ENCODE data around the gene PPP1R1C.

The PPP1R1C gene

DNA sequence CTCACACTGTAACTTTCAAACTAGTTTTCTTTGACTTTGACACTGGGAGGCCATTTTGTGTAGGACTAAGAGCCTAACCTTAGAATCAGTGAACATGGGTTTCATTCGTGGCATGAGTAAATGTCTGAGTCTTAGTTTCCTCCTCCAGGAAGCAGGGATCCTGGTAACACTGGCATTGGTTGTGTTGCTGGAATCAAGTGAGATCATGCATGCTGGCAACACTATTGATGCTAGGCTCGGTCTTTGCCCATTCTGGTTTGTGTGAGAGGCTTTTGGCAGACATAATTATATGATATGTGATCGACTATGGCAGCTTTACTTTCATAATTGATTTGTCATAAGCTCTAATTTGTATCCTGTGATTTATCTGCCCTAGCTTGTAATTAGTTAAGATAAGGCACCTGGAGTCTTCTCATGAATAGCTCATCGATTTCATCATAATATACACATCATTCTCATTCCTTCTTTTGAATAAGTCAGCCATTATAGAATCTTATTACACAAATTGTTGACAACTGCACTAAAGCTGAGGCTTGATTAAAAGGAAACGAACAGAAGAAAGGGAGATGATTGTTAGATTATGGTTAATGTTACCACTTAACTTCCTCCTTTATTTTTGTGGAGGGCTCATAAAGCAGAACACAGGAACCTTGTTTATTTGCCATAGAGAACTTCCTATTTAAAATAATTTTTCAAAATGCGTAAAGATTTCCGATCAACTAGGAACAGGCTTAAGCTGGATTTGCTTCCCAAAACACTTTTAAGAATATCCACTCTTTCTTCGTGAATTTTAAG, 12.6 kb downstream of the PPP1R1C start:
- no peak overlapping the region for H3K4me3 ChIP-seq (ENCODE audit: low read depth, low read length)
- TF ChIP-seq, protein P1, sequence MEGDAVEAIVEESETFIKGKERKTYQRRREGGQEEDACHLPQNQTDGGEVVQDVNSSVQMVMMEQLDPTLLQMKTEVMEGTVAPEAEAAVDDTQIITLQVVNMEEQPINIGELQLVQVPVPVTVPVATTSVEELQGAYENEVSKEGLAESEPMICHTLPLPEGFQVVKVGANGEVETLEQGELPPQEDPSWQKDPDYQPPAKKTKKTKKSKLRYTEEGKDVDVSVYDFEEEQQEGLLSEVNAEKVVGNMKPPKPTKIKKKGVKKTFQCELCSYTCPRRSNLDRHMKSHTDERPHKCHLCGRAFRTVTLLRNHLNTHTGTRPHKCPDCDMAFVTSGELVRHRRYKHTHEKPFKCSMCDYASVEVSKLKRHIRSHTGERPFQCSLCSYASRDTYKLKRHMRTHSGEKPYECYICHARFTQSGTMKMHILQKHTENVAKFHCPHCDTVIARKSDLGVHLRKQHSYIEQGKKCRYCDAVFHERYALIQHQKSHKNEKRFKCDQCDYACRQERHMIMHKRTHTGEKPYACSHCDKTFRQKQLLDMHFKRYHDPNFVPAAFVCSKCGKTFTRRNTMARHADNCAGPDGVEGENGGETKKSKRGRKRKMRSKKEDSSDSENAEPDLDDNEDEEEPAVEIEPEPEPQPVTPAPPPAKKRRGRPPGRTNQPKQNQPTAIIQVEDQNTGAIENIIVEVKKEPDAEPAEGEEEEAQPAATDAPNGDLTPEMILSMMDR (IDR thresholded peaks at IDR 0.05; ENCODE audit: control insufficient read depth, extremely low read depth, insufficient read depth), result no peak
- DNase-seq (ENCODE audit: low read depth), result no peak

DNA sequence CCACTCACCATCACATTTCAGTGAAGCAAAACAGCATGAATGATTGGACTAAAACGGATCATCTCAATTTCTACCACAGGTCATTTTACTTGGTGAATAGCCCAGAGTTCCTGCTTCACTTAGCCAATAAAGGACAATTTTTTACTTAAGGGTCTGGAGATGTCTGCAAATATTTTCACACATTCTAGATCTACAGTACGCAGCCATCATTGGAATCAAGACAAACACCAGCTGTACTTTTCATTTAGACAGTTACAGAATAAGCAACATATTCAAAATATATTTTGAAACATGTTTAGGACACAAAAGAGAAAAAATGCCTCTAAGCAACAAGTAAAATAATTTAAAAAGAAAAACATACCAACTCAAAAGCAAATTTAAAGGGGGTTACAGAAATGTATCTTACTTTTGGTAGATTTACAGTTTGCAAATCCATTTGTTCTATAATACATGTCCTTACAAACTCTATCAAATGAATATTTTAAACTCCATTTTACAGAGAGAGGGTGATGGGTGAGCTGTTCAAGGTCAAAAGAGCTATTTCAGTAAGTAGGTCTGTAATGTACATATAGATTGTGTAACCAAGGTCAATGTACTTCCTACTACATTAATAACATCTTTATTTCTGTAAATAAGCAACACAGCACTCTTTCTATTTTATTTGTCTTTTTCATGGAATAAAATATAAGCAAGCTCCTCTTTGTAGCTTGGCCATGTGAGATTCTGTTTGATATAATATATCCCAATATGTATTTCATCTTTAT, 13.4 kb downstream of the PPP1R1C start:
- no peak for DNase-seq (ENCODE audit: low read depth)
- TF ChIP-seq, protein P1 (IDR thresholded peaks at IDR 0.05; ENCODE audit: control insufficient read depth, extremely low read depth, insufficient read depth), result no peak
- no peak overlapping the region for H3K4me3 ChIP-seq (ENCODE audit: low read depth, low read length)

DNA sequence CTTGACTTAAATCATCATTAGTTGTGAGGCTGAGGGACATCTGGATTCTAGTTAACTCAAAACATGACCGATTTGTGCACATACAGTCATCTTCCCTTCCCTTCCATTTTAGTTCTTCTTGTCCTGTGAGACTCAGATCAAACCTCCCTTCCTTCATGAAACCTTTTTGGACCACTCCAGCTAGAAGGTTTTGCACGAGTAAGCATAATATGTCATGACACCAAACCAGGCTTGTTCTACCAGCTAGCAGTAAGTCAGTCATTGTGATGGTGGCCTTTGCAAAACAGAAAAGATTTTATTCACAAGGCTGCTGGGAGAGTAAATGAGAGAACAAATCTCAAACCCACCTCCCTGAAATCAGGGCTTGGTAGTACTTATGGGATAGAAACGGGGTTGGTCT, 14.3 kb downstream of the PPP1R1C start:
- TF ChIP-seq, protein P1 (IDR thresholded peaks at IDR 0.05; ENCODE audit: control insufficient read depth, extremely low read depth, insufficient read depth), result no peak
- H3K4me3 ChIP-seq (ENCODE audit: low read depth, low read length), result no peak overlapping the region
- DNase-seq (ENCODE audit: low read depth), result no peak

DNA sequence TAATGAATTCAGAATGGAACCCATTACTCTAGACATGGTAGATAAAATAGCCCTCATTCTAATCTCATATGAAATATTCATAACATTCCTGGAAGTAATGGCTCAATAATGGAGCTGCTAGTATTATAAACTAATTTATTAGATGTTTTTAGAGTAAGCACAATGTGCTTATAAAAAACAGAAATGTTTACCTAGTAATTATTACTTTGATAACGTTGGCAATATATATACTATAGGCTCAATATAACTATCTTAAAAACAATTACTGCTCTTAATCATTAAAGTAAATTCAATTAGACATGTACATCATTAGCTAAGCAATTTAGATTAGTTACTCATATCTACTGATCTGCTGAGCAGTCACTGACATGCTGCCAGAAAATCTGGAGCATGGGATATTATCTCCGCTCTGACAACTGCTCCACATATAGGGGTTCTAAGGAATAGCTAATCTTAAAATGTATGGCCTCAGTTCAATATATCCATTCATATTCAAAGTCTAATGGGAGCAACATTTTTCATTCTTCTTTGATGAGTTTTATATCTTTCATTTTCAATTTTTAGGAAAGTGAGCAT, 19.4 kb downstream of the PPP1R1C start:
- TF ChIP-seq, protein P1 (IDR thresholded peaks at IDR 0.05; ENCODE audit: control insufficient read depth, extremely low read depth, insufficient read depth), result no peak
- H3K4me3 ChIP-seq (ENCODE audit: low read depth, low read length), result no peak overlapping the region
- peak; percentile 23 for DNase-seq (ENCODE audit: low read depth)

DNA sequence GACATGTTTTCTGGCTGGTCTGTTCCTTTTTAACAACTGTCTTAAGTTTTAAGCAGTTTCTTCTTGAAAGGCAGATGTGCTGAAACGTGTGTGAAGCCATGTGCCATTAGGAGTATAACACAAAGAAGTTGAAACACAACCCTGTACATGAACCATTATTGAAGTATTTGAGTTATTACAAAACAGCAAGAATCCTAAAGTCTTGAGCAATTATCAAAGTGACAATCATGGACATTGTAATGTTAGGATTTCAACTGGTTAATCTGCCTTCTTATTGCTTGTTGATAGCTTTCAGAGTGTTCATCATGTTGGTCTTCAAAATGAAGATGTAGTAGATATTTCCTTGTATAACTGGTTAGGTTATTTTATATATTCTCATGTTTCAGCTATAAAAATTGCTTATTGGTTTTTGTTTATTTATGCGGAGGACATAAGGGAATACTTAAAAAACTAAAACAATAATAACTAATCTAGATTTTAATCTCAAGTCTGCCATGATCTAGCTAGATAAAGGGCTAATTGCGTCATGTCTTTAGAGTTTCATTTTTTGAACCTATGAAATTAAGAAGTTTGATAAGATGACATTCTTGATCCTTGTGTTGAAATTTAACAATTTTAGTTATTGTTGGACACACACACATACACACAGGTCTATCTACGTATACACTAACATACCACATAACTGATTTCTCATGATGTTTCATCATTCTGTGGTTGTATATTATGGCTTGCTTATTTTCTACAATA, 21.1 kb downstream of the PPP1R1C start:
- DNase-seq (ENCODE audit: low read depth), result no peak
- no peak overlapping the region for H3K4me3 ChIP-seq (ENCODE audit: low read depth, low read length)
- TF ChIP-seq, protein P1 (IDR thresholded peaks at IDR 0.05; ENCODE audit: control insufficient read depth, extremely low read depth, insufficient read depth), result no peak

DNA sequence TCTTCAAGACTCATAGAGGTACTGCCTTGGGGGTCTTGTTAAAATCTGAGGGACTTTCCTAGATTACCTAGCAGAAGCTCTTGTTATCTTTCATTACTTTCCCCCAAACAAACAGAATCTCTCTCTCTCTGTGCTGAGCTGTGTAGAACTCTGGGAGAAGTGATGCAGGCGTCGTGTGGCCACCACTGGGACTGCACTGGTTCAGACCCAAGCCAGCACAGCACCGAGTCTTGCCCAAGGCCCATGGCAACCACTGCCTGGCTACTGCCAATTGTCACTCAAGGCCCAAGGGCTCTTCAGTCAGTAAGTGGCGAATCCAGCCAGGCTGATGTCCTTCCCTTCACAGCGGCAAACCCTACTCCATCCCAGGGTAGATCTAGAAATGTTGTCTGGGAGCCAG, 28.6 kb downstream of the PPP1R1C start:
- no peak overlapping the region for H3K4me3 ChIP-seq (ENCODE audit: low read depth, low read length)
- DNase-seq (ENCODE audit: low read depth), result no peak

More for the DNA sequence above, 28.6 kb downstream of the PPP1R1C start:
- TF ChIP-seq, protein P1 (IDR thresholded peaks at IDR 0.05; ENCODE audit: control insufficient read depth, extremely low read depth, insufficient read depth), result no peak
